Heart left ventricle (tissue), 16 donors: ENCODE measurements around the gene PACS1. TPM values are rescaled to one million over a fixed set of nuclear protein-coding genes. Genes with fewer than 3 reads are reported as not detected.

Experiments
- ATAC-seq, 4 donors: fragments of 200-7000 bp; cut with Tn5 transposase; one replicate each; pipeline ENCODE4 v1.9.1; 2020 to 2022; ENCODE audit warnings: moderate library complexity in 4 of 4, mild to moderate bottlenecking in 3 of 4, moderate number of reproducible peaks in 1 of 4
- DNase-seq, 5 donors: peaks; one replicate each; pipeline ENCODE4 v3.0.0-alpha.2; 2020
- H3K27ac ChIP-seq, 12 donors: fragments of 200-600 bp; sonication (generic) in 4 of 12; one replicate each; pipeline versions ENCODE4 v1.5.0 to v1.8.0; 2016 to 2022; ENCODE audit warnings: mild to moderate bottlenecking in 2 of 12
- H3K27me3 ChIP-seq, 9 donors: fragments of 200-600 bp; sonication (generic) in 2 of 9; one replicate each; pipeline versions ENCODE4 v1.5.1 to v1.8.0; 2016 to 2022; ENCODE audit warnings: mild to moderate bottlenecking in 3 of 9
- H3K36me3 ChIP-seq, 9 donors: fragments of 200-600 bp; sonication (generic) in 2 of 9; one replicate each; pipeline versions ENCODE4 v1.5.0 to v1.8.0; 2018 to 2022; ENCODE audit warnings: mild to moderate bottlenecking in 2 of 9
- H3K4me1 ChIP-seq, 12 donors: fragments of 200-600 bp; sonication (generic) in 4 of 12; one replicate each; pipeline versions ENCODE4 v1.5.0 to v1.8.0; 2016 to 2022; ENCODE audit warnings: mild to moderate bottlenecking in 3 of 12
- H3K4me3 ChIP-seq, 12 donors: fragments of 200-600 bp; sonication (generic) in 4 of 12; one replicate each; pipeline versions ENCODE4 v1.5.0 to v1.8.0; 2017 to 2022; ENCODE audit warnings: mild to moderate bottlenecking in 9 of 12, moderate library complexity in 4 of 12
- H3K9me3 ChIP-seq, 12 donors: fragments of 200-600 bp; sonication (generic) in 4 of 12; one replicate each; pipeline versions ENCODE4 v1.5.0 to v1.8.0; 2016 to 2022; ENCODE audit warnings: mild to moderate bottlenecking in 1 of 12
- CTCF ChIP-seq, 12 donors: fragments of 200-600 bp; sonication (generic) in 4 of 12; IDR thresholded peaks; one replicate each; pipeline versions ENCODE4 v1.5.0 to v1.8.0; 2018 to 2022; ENCODE audit warnings: antibody characterized with exemption in 12 of 12, mild to moderate bottlenecking in 5 of 12
- POLR2A ChIP-seq, 2 donors: fragments of 450-650 bp; IDR thresholded peaks; one replicate each; pipeline ENCODE4 v1.6.1; 2017; ENCODE audit warnings: antibody characterized with exemption in 2 of 2, mild to moderate bottlenecking in 2 of 2, moderate library complexity in 2 of 2
- WGBS, 4 donors: extraction: QIAGEN DNeasy Blood & Tissue Kit in 2 of 4; methylation state at CpG; one replicate each; pipeline versions ENCODE4 v1.1.5 to v1.1.7; 2013 to 2018; 5-methylcytosine and 5-hydroxymethylcytosine counted together
- intact Hi-C, 10 donors: fragments of 100-400 bp; cut with DNase I; formaldehyde crosslinking; loops; one replicate each; pipeline versions ENCODE4 v1.11.1 to v1.14.2; 2022
- polyA plus RNA-seq, 2 donors: library from polyadenylated mRNA; stranded (reverse); fragments of 200-250 nt; gene quantifications; one replicate each; pipeline ENCODE4 v1.2.3, GENCODE V29; 2013
- total RNA-seq, 9 donors: library from RNA; depleted of rRNA in 2 of 9; stranded (reverse); fragments of >200 nt in 2 of 9; fragmentation: NEBNext Ultra II Directional in 3 of 9; extraction: Animal tissue kit (Norgen Biotek cat#: 25700) in 3 of 9; gene quantifications; one replicate each; pipeline versions ENCODE4 v1.1.0 to v1.2.4, GENCODE V29; 2016 to 2023
- donor health status: ischemic (EF 13 %, LVEDD 7.1; RV severe dilation, severe dysfunction).
- donor health status: healthy with polysubstance abuse.
- donor health status: DM: no; HTN: yes; CAD: no.
- donor health status: DM: no; HTN: no; CAD: no.
- donor health status: ischemic (EF 25% LVEDD 6.9; RV normal size, moderate dysfunction).
- donor health status: ischemic (EF 25% LVEDD 5.7; RV mildly dilated, moderate dysfunction).
- donor health status: healthy.
- donor health status: DM: yes; HTN: yes; CAD: no.
- donor health status: ischemic (EF 35%, LVEDD 5.7; RV mildly dilated, moderate dysfunction).
- donor health status: nonischemic (EF 11% LVEDD 7.7; RV severe dilation, severe dysfunction).
- donor health status: DM: yes; HTN: yes; CAD: no.
- donor health status: PGD.
- donor health status: ischemic (EF 29% LVEDD 5.4; RV normal size, mild dysfunction).
- donor health status: nonischemic (EF 23%, LVEDD 6.1; RV moderate dilation, normal function).

The PACS1 gene
- total and polyA plus RNA-seq, 11 donors, result 30.6 to 151 (median 89.8) TPM

DNA sequence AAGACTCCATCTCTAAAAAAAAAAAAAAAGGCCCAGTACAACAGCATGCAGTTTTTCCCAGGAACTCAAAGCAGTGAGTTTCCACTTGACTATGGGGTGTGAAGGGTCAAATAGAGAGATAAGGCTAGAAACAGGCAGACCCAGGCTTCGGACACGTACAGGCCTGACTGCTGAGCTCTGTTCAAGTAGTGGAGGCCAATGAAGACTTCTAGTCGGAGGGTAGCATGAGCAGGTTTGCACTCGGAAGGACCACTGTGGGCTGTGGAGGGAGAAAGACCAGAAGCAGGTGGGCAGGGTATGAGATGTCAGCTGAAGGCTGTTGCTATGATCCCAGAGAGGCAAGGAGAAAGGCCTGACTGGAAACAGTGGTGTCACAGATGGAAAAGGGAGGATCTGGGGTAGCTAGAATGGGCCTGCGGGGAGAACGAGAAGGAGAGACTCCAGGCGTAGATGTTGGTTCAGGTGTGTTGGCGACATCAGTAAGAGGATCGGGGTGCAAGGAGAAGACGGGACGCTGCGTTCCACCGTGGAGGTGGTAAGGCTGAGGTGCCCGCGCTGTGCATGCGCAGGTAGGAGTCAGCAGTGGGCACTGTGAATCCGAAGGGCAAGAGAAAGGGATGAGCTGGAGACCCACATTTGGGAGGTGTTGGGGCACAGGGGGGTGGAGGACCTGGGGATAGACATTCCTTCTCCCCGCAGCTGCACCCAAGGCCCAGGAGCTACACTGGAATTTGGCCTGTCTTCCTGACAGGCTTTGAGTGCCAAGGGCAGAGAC, 149.0 kb downstream of the PACS1 start:
- TF ChIP-seq CTCF (IDR thresholded peaks at IDR 0.05) (no peak), POLR2A (IDR thresholded peaks at IDR 0.05) (no peak)
- Histone ChIP-seq H3K4me1 (peaks cover 0 to 7% (median 0%) of the 10 kb centered on the region in 12 donors), H3K27ac (no peak overlapping the region), H3K4me3 (no peak overlapping the region), H3K9me3 (no peaks in the 10 kb centered on the region), H3K36me3 (peaks cover 0 to 80% (median 69%) of the 10 kb centered on the region in 9 donors), H3K27me3 (no peaks in the 10 kb centered on the region)
- no peak for ATAC-seq
- no peak for DNase-seq
- 91 to 94% (median 93%) methylated on average over 18 of the region's 18 CpGs for WGBS, 4 donors
- intact Hi-C loops, result no loop called here

- Histone ChIP-seq H3K4me1 (peaks cover 0 to 7% (median 0%) of the 10 kb centered on the region in 12 donors), H3K36me3 (peaks cover 0 to 80% (median 68%) of the 10 kb centered on the region in 9 donors), H3K9me3 (no peaks in the 10 kb centered on the region), H3K27ac (no peak overlapping the region), H3K4me3 (no peak overlapping the region), H3K27me3 (no peaks in the 10 kb centered on the region)
- TF ChIP-seq POLR2A (IDR thresholded peaks at IDR 0.05) (no peak), CTCF (IDR thresholded peaks at IDR 0.05) (no peak)
- 87 to 91% (median 88%) methylated on average over 16 to 19 of the region's 19 CpGs for WGBS, 4 donors
- ATAC-seq, result no peak
- DNase-seq, result no peak
- intact Hi-C loops, result loop anchor here in 5 of 10 donors (10.0 kb wide), 1 partner anchor 65 kb away; the partner anchor contains the start of gene YIF1A (in 5 of the 5)
Observed at GRCh38 chr11:66219846-66220565, 149.9 kb downstream of the PACS1 start.

DNA sequence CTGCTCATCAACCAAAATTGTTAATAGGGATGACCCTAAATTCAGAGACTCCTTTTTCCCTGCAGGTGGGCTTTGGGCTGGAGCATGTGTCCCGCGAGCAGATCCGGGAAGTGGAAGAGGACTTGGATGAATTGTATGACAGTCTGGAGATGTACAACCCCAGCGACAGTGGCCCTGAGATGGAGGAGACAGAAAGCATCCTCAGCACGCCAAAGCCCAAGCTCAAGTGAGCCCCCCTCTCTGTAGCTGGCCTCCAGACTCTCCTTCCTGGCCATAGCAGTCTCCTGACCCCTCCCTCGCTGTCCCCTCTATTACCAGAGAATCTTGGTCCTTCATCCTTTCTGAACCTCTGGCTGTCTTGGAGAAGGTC, 150.5 kb downstream of the PACS1 start:
- Histone ChIP-seq H3K27ac (no peak overlapping the region), H3K36me3 (peaks cover 0 to 80% (median 70%) of the 10 kb centered on the region in 9 donors), H3K27me3 (no peaks in the 10 kb centered on the region), H3K9me3 (no peaks in the 10 kb centered on the region), H3K4me3 (no peak overlapping the region), H3K4me1 (peaks cover 0 to 7% (median 0%) of the 10 kb centered on the region in 12 donors)
- TF ChIP-seq POLR2A (IDR thresholded peaks at IDR 0.05) (no peak), CTCF (IDR thresholded peaks at IDR 0.05) (no peak)
- 90 to 98% (median 95%) methylated on average over 6 of the region's 6 CpGs for WGBS, 4 donors
- no peak for DNase-seq
- no peak for ATAC-seq
- intact Hi-C loops, result loop anchor here in 5 of 10 donors (10.0 kb wide), 1 partner anchor 64 kb away; the partner anchor contains the start of gene YIF1A (in 5 of the 5)

GRCh38 chr11:66221012-66221411, 150.9 kb downstream of the PACS1 start:
- no peak for TF ChIP-seq POLR2A (IDR thresholded peaks at IDR 0.05)
- no peak for TF ChIP-seq CTCF (IDR thresholded peaks at IDR 0.05)
- H3K9me3 ChIP-seq, result no peaks in the 10 kb centered on the region
- no peaks in the 10 kb centered on the region for H3K27me3 ChIP-seq
- no peak overlapping the region for H3K27ac ChIP-seq
- H3K36me3 ChIP-seq, result peaks cover 0 to 78% (median 67%) of the 10 kb centered on the region in 9 donors
- H3K4me1 ChIP-seq, result peaks cover 0 to 7% (median 0%) of the 10 kb centered on the region in 12 donors
- no peak overlapping the region for H3K4me3 ChIP-seq
- 92 to 94% (median 92%) methylated on average over 13 of the region's 13 CpGs for WGBS, 4 donors
- DNase-seq (no peak), ATAC-seq (no peak)
- intact Hi-C loops, result loop anchor here in 5 of 10 donors (10.0 kb wide), 1 partner anchor 64 kb away; the partner anchor contains the start of gene YIF1A (in 5 of the 5)
